ENCODE results near the gene ZSWIM4.

GRCh38 chr19:13812544-13812943 lies 17.3 kb downstream of the ZSWIM4 start:
- TF ChIP-seq CTCF (IDR thresholded peaks at IDR 0.05 in 8 of 11, conservative IDR thresholded peaks at IDR 0.05 in 3 of 11), result no peak
- TF ChIP-seq POLR2AphosphoS5 (IDR thresholded peaks at IDR 0.05), result no peak
- no peak for TF ChIP-seq POLR2A (IDR thresholded peaks at IDR 0.05)

All from spleen (tissue), 7 donors.